GM23248 (cell line): ENCODE results near the gene FRMD3.
"Not testable (repeated sequence)": the region's sequence is repeated elsewhere in the genome, so short reads cannot be mapped to it uniquely, and the experiment has no call there.

ENCODE experiments used
- EZH2 ChIP-seq: fragments of 200-600 bp; sonication (generic); IDR thresholded peaks from 2 replicates; pipeline ENCODE4 v1.6.1; 2018; ENCODE audit warnings: antibody characterized with exemption, mild to moderate bottlenecking; ENCODE audit not compliant: insufficient read depth, poor library complexity, severe bottlenecking
- EZH2phosphoT487 ChIP-seq: fragments of 200-600 bp; sonication (generic); IDR thresholded peaks from 2 replicates; pipeline ENCODE4 v1.6.1; 2018; ENCODE audit warnings: antibody characterized with exemption, moderate library complexity, mild to moderate bottlenecking, low read depth; ENCODE audit not compliant: insufficient read depth

GRCh38 chr9:83517980-83518379, 20.2 kb downstream of the FRMD3 start:
- not testable (repeated sequence) for TF ChIP-seq EZH2phosphoT487, EZH2
